Stimulated activated naive CD4-positive, alpha-beta T cell (primary cell): ENCODE results near the gene ZSCAN30.

Experiments
- DNase-seq, 6 experiments: peaks; one replicate each; lab custom pipeline; 2025; lab: John Stamatoyannopoulos, UW

The ZSCAN30 gene

DNA sequence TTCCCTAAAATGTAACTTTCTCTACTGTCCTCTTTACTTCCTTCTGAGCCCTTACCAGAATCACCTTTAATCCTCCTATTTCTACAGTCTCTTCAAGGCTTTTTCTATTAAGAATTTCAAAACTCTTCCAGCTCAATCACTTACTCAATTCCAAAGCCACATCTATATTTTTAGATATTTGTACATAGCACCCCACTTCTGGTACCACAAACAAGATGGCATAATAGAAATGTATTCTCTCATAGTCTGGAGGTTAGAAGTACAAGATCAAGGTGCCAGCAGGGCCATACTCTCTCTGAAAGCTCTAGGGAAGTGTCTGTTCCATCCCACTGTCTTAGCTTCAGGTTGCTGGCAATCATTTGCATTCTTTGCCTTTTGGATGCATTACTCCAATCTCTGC, 11.1 kb downstream of the ZSCAN30 start:
- no peak for DNase-seq

DNA sequence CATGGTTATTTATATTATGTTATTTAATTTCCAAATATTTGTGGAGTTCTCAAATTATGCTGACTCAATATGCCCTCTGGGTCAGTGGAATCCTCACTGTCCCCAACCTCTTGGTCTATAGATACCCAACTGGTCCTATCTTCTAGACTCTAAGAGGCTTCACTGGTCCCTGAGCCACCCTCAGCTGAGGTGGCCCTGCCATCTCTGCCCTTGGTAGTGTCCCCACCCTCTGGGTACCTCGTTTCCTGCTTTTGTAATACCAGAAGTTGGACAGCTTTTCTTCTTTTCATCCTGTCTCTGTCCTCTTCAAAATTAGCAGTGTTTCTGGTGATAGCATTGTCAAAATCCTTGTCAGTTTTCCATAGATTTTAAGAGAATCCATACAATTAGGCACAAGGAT, 11.9 kb downstream of the ZSCAN30 start:
- DNase-seq, result no peak

- no peak for DNase-seq
Measured at GRCh38 chr18:35277633-35278032, 12.4 kb downstream of the ZSCAN30 start.

- no peak for DNase-seq
Measured at GRCh38 chr18:35276267-35276666, 13.8 kb downstream of the ZSCAN30 start.

DNA sequence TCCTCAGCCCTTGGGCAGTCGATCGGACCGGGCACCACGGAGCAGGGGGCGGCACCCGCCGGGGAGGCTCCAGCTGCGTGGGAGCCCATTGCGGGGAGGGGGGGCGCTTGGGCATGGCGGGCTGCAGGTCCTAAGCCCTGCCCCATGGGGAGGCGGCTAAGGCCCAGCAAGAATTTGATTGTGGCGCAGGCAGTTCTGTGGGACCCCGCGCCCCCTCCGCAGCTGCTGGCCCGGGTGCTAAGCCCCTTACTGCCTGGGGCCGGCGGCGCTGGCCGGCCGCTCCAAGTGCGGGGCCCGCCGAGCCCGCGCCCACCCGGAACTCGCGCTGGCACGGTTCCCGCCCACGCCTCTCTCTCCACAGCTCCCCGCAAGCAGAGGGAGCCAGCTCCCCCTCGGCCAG, 18.4 kb downstream of the ZSCAN30 start:
- no peak for DNase-seq

GRCh38 chr18:35268821-35269220, 21.2 kb downstream of the ZSCAN30 start:
- no peak for DNase-seq

GRCh38 chr18:35267809-35268208, 22.2 kb downstream of the ZSCAN30 start:
- DNase-seq, result peak in 1 of 6 experiments; percentile 26

DNA sequence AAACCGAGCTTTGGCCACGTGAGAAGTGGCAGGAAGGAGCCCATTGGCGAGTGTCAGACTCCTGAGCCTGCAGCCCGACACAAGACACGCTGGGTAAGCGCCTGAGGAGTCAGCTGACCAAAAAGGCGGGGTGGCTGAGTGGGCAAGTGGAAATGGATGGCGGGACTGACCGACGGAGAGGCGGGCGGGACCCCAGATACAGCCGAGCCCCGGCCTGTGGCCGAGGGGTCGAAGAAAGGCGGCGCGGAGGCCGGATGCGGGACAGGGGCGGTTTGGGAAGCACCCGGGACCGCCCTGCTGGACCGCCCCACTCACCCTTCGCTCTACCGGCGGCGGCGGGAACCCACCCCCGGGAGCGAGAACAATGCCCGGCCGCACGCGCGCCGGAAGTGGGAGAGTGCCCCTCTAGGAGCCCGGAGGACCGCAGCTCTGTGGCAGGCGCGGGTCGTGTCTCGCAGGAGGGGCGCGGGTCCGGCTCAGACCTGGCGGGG, 22.8 kb downstream of the ZSCAN30 start:
- DNase-seq, result peak; percentile 24 to 66 (median 56)

GRCh38 chr18:35264409-35264808, 25.6 kb downstream of the ZSCAN30 start:
- DNase-seq, result no peak

GRCh38 chr18:35256947-35257346, 33.1 kb downstream of the ZSCAN30 start:
- no peak for DNase-seq

- no peak for DNase-seq
Measured at GRCh38 chr18:35253655-35254287, 36.3 kb downstream of the ZSCAN30 start.

- no peak for DNase-seq
Measured at GRCh38 chr18:35252466-35252865, 37.6 kb downstream of the ZSCAN30 start.

- DNase-seq, result no peak
Measured at GRCh38 chr18:35248429-35248828, 41.6 kb downstream of the ZSCAN30 start.

DNA sequence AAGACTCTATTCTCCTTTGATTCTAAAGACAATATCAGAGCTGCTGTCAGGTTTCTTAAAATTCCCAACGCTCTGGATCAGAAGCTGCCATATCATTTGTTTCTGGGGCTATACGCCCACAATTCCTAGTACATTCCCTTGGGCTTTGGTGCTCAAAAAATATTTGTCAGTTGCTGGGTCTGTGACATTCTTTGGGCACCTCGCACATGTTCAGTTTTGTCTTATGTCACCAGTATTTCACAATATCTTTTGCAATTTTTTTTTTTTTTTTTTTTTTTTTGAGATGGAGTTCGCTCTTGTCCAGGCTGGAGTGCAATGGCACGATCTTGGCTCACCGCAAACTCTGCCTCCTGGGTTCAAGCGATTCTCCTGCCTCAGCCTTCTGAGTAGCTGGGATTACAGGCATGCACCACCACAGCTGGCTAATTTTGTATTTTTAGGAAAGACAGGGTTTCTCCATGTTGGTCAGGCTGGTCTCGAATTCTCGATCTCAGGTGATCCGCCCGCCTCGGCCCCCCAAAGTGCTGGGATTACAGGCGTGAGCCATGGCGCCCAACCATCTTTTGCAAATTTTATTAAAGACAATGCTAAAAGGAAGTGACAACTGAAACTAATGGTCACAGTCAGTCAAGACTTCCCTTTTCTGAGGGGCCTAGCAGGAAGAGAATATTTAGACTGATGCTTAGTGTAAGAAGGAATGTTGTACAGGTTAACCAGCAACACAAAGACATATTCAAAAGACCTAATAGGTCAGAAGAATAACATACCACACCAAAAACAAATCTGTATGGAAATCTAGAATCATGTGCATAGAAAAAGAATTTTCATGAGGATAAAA, 42.4 kb downstream of the ZSCAN30 start:
- DNase-seq, result no peak

- DNase-seq, result no peak
Measured at GRCh38 chr18:35246831-35247230, 43.2 kb downstream of the ZSCAN30 start.

DNA sequence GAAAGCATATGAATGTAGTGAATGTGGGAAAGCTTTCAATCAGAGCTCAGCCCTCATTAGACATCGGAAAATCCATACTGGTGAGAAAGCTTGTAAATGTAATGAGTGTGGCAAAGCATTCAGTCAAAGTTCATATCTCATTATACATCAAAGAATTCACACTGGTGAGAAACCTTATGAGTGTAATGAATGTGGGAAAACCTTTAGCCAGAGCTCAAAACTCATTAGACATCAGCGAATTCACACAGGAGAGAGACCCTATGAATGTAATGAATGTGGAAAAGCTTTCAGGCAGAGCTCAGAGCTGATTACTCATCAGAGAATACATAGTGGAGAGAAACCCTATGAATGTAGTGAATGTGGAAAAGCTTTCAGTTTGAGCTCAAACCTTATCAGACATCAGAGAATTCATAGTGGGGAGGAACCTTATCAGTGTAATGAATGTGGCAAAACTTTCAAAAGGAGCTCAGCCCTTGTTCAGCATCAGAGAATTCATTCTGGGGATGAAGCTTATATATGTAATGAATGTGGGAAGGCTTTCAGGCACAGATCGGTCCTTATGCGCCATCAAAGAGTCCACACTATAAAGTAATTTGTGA, 44.2 kb downstream of the ZSCAN30 start:
- no peak for DNase-seq

DNA sequence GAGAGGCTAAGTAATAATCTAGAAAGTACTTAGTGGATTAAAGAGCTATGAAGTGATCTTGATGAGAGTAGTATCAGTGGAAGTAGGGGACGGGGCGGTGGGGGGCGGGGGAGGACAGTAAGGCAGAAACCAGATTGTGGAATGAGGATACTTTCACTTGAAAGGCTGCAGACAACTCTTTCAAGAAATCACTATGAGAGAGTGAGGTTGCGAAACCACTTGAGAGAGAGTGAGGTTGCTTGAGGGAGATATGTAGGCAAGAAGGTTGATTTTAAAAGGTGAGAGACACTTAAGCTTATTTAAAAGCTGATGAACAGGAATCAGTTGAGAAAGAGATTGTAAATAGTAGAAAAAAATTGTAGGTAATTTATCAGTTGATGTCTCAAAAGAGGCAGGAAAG, 45.4 kb downstream of the ZSCAN30 start:
- no peak for DNase-seq

DNA sequence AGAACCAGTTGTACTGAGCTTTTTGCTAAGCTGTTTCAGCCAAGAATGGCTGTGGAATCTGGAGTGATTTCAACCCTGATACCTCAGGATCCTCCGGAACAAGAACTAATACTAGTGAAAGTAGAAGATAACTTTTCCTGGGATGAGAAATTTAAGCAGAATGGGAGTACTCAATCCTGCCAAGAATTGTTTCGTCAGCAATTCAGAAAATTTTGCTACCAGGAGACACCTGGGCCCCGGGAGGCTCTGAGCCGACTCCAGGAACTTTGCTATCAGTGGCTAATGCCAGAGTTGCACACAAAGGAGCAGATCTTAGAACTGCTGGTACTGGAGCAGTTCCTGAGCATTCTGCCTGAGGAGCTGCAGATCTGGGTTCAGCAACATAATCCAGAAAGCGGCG, 47.6 kb downstream of the ZSCAN30 start:
- no peak for DNase-seq

DNA sequence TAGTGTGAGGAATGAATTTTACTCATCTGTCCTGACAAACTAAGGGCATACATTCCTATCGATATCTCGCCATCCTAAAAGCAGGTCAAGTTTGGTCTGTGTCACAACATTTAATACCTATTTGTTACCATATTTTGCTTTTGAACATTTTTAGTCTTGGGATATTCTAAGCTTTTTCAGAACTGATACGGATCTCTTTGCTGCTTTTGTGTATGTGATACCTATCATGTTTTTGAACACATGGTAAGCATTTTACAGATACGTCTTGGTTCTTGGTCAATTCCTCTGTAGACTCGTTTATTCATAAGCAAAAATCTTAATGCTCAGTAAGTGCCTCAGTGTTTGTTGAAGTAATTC, 48.6 kb downstream of the ZSCAN30 start:
- peak in 1 of 6 experiments; percentile 43 for DNase-seq

- DNase-seq, result peak; percentile 85 to 92 (median 90)
Measured at GRCh38 chr18:35240664-35241447, 49.2 kb downstream of the ZSCAN30 start, which contains the start of gene ZNF397. TSS of gene ZNF397 (plus strand) at chr18:35241034. CDS start at chr18:35242471, 1,437 bp downstream.

DNA sequence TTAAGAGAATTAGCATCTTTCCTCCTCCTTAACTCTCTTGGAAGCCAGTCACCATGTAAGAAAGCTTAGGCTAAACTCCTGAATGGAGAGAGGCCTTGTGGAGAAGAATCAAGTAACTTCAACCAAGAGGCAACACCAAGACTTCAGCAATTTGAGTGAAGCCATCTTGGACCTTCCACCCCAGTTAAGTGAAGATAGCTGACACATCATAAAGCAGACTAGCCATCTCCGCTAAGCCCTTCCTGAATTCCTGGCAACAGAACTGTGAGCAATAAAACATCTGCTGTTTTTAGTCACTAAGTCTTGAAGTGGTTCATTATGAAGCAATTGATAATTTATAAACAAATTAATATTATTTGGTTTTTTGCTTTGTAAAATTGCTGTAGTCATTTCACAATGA, 50.7 kb downstream of the ZSCAN30 start:
- no peak for DNase-seq
